A549 (cell line): ENCODE measurements around the gene CTNND1. TPM values are rescaled to one million over a fixed set of nuclear protein-coding genes. Genes with fewer than 3 reads are reported as not detected.
"Not testable (repeated sequence)": the region's sequence is repeated elsewhere in the genome, so short reads cannot be mapped to it uniquely, and the experiment has no call there.

Experiments
- ATAC-seq, 2 experiments: fragments of 200-7000 bp in 1 of 2; fragments of >200 bp in 1 of 2; cut with Nextera tagmentation in 1 of 2; cut with Tn5 transposase in 1 of 2; 3 replicates each; pipeline versions ENCODE4 v1.8.0 to v1.9.1; 2018 to 2020; ENCODE audit warnings: mild to moderate bottlenecking in 1 of 2, moderate library complexity in 1 of 2
- CTCF ChIA-PET: fragments of 300-600 bp; sonication (Branson Sonifier 250); formaldehyde crosslinking; extraction: SDS; loops from one replicate; lab custom pipeline; 2021; ENCODE audit warnings: antibody characterized with exemption, inconsistent platforms; lab: Yijun Ruan, JAX
- POLR2A ChIA-PET: fragments of 350-600 bp; formaldehyde crosslinking; extraction: SDS; loops from one replicate; lab custom pipeline; 2021; ENCODE audit warnings: antibody characterized with exemption, inconsistent platforms; lab: Yijun Ruan, JAX
- DNase-seq, 2 experiments: peaks; one replicate each; pipeline versions ENCODE4 v3.0.0 to v3.0.0-alpha.2; 2011 to 2016; ENCODE audit warnings: low read depth in 1 of 2, low spot score in 1 of 2
- FAIRE-seq: peaks from 2 replicates; lab custom pipeline; 2011; peaks lifted over from hg19 to GRCh38; lab: Jason Lieb, UNC
- H3K27ac ChIP-seq, 2 experiments: fragments of >200 bp; sonication (Bioruptor Twin); formaldehyde crosslinking; 3 replicates each; pipeline ENCODE4 v1.5.1; 2016 to 2017
- H3K4me1 ChIP-seq: fragments of >200 bp; sonication (Bioruptor Twin); formaldehyde crosslinking; 3 replicates; pipeline ENCODE4 v1.6.1; 2016
- H3K4me2 ChIP-seq: fragments of >200 bp; sonication (Bioruptor Twin); formaldehyde crosslinking; 3 replicates; pipeline ENCODE4 v1.6.1; 2016
- H3K4me3 ChIP-seq: fragments of >200 bp; sonication (Bioruptor Twin); formaldehyde crosslinking; 3 replicates; pipeline ENCODE4 v1.5.1; 2016
- H3K9me3 ChIP-seq: fragments of >200 bp; sonication (Bioruptor Twin); formaldehyde crosslinking; 3 replicates; pipeline ENCODE4 v1.6.1; 2016
- CEBPB ChIP-seq, 2 experiments: fragments of >200 bp in 1 of 2; sonication (Bioruptor Twin) in 1 of 2; formaldehyde crosslinking in 1 of 2; IDR thresholded peaks; 2 replicates each; pipeline ENCODE4 v1.6.1; 2012 to 2016
- CHD4 ChIP-seq: fragments of 200-600 bp; sonication (generic); IDR thresholded peaks from 2 replicates; pipeline ENCODE4 v1.6.1; 2016; ENCODE audit warnings: antibody characterized with exemption, mild to moderate bottlenecking, borderline replicate concordance
- EHF ChIP-seq: fragments of 250-450 bp; sonication (Bioruptor Pico); IDR thresholded peaks from 2 replicates; pipeline ENCODE4 v1.5.0; 2020; ENCODE audit warnings: mild to moderate bottlenecking
- EP300 ChIP-seq, 2 experiments: fragments of >200 bp; sonication (Bioruptor Twin); formaldehyde crosslinking; IDR thresholded peaks; 2 replicates in 1 of 2; 3 replicates in 1 of 2; pipeline ENCODE4 v1.6.1; 2016 to 2017
- HDAC2 ChIP-seq: fragments of 200-600 bp; sonication (generic); IDR thresholded peaks from 2 replicates; pipeline ENCODE4 v1.6.1; 2016
- HMGXB4 ChIP-seq: fragments of 250-450 bp; sonication (Bioruptor Pico); IDR thresholded peaks from 2 replicates; pipeline ENCODE4 v1.5.0; 2021; ENCODE audit warnings: mild to moderate bottlenecking, moderate library complexity, borderline replicate concordance
- HOXA7 ChIP-seq: fragments of 250-450 bp; sonication (Bioruptor Pico); IDR thresholded peaks from 2 replicates; pipeline ENCODE4 v1.5.0; 2020; ENCODE audit warnings: mild to moderate bottlenecking, moderate library complexity
- HOXB5 ChIP-seq: fragments of 250-450 bp; sonication (Bioruptor Pico); IDR thresholded peaks from 2 replicates; pipeline ENCODE4 v1.5.0; 2020; ENCODE audit warnings: mild to moderate bottlenecking, moderate library complexity
- KDM1A ChIP-seq: fragments of 200-600 bp; sonication (generic); IDR thresholded peaks from 2 replicates; pipeline ENCODE4 v1.6.1; 2016; ENCODE audit warnings: low read depth, mild to moderate bottlenecking
- MAFK ChIP-seq: fragments of 450-650 bp; IDR thresholded peaks from 2 replicates; pipeline ENCODE4 v1.6.1; 2014; ENCODE audit not compliant: partially characterized antibody
- NFE2L2 ChIP-seq: fragments of 150-350 bp; conservative IDR thresholded peaks from 2 replicates; pipeline ENCODE4 v1.6.1; 2014; ENCODE audit warnings: low read length
- PHF8 ChIP-seq: fragments of 200-600 bp; sonication (generic); IDR thresholded peaks from 2 replicates; pipeline ENCODE4 v1.6.1; 2016; ENCODE audit warnings: low read depth, mild to moderate bottlenecking, antibody characterized with exemption, moderate library complexity, borderline replicate concordance
- RARB ChIP-seq: fragments of 250-450 bp; sonication (Bioruptor Pico); IDR thresholded peaks from 2 replicates; pipeline ENCODE4 v1.8.0; 2021; ENCODE audit warnings: mild to moderate bottlenecking, moderate library complexity
- REST ChIP-seq: fragments of 200-600 bp; sonication (generic); IDR thresholded peaks from 2 replicates; pipeline ENCODE4 v1.6.1; 2016; ENCODE audit warnings: antibody characterized with exemption, mild to moderate bottlenecking, moderate library complexity
- RFX5 ChIP-seq: fragments of 450-650 bp; IDR thresholded peaks from 2 replicates; pipeline ENCODE4 v1.7.1; 2014; ENCODE audit warnings: antibody characterized with exemption, mild to moderate bottlenecking, moderate library complexity
- SREBF2 ChIP-seq: fragments of 450-650 bp; IDR thresholded peaks from 2 replicates; pipeline ENCODE4 v1.6.1; 2014; ENCODE audit warnings: mild to moderate bottlenecking, moderate library complexity
- TP53 ChIP-seq: fragments of 250-450 bp; sonication (Bioruptor Pico); IDR thresholded peaks from 2 replicates; pipeline ENCODE4 v1.5.0; 2021; ENCODE audit warnings: mild to moderate bottlenecking, moderate library complexity
- ZNF302 ChIP-seq: fragments of 250-450 bp; sonication (Bioruptor Pico); IDR thresholded peaks from 2 replicates; pipeline ENCODE4 v1.9.0; 2021; ENCODE audit warnings: inconsistent platforms, mild to moderate bottlenecking, moderate library complexity
- WGBS: methylation state at CpG from one replicate; pipeline ENCODE4 v1.1.6; 2017; ENCODE audit errors: missing lambda C conversion rate; 5-methylcytosine and 5-hydroxymethylcytosine counted together
- polyA plus RNA-seq, 4 experiments: library from polyadenylated mRNA; depleted of rRNA in 3 of 4; stranded (reverse); fragments of >200 nt; fragmentation: RNase III in 1 of 4; extraction: RNeasy Plus Mini Kit Qiagen cat#74134 plus additional on column Dnase treatment in 1 of 4; gene quantifications; 2 replicates in 3 of 4; 3 replicates in 1 of 4; pipeline ENCODE4 v1.2.3, GENCODE V29; 2011 to 2017
- TF ChIP-seq, protein P1 (sequence below): fragments of 450-650 bp; IDR thresholded peaks from 2 replicates; pipeline ENCODE4 v1.6.1; 2014; ENCODE audit warnings: antibody characterized with exemption
- TF ChIP-seq, protein P2 (sequence below): IDR thresholded peaks from 2 replicates; pipeline ENCODE4 v1.6.1; 2012
- TF ChIP-seq, protein P3 (sequence below): fragments of >200 bp; sonication (Bioruptor Twin); formaldehyde crosslinking; IDR thresholded peaks from 2 replicates; pipeline ENCODE4 v1.6.1; 2016

The CTNND1 gene
- polyA plus RNA-seq, 2 of the 4 experiments (the other 2 are of a cell fraction): 72.8 to 146 TPM

- no peaks in the 10 kb centered on the region for H3K4me1 ChIP-seq
- no peaks in the 10 kb centered on the region for H3K9me3 ChIP-seq
- TF ChIP-seq TP53 (CRISPR knock-in tag) (no peak), KDM1A (no peak), CHD4 (no peak), PHF8 (no peak), NFE2L2 (no peak), RARB (no peak), RFX5 (no peak), HOXA7 (CRISPR knock-in tag) (no peak)
- TF ChIP-seq, protein P1, sequence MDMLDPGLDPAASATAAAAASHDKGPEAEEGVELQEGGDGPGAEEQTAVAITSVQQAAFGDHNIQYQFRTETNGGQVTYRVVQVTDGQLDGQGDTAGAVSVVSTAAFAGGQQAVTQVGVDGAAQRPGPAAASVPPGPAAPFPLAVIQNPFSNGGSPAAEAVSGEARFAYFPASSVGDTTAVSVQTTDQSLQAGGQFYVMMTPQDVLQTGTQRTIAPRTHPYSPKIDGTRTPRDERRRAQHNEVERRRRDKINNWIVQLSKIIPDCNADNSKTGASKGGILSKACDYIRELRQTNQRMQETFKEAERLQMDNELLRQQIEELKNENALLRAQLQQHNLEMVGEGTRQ: no peak
- TF ChIP-seq, protein P2, sequence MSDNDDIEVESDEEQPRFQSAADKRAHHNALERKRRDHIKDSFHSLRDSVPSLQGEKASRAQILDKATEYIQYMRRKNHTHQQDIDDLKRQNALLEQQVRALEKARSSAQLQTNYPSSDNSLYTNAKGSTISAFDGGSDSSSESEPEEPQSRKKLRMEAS: no peak
- TF ChIP-seq, protein P3, sequence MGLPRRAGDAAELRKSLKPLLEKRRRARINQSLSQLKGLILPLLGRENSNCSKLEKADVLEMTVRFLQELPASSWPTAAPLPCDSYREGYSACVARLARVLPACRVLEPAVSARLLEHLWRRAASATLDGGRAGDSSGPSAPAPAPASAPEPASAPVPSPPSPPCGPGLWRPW: no peak
- DNase-seq: no peak
- ATAC-seq: no peak
- ChIA-PET CTCF (interaction anchor here (1.0 kb wide), 1 partner anchor 12 kb away, joined by 3 read pairs; no protein-coding TSS in a partner anchor), POLR2A (no interaction called here)
- H3K27ac ChIP-seq: no peak overlapping the region
- H3K4me2 ChIP-seq: no peak overlapping the region
- no peak overlapping the region for H3K4me3 ChIP-seq
- no peak for FAIRE-seq
- WGBS: 90% methylated on average over 1 of the region's 1 CpG
Observed at GRCh38 chr11:57834852-57835251, 73.2 kb downstream of the CTNND1 start.

GRCh38 chr11:57838609-57839008, 77.0 kb downstream of the CTNND1 start:
- FAIRE-seq, H3K27ac ChIP-seq, H3K9me3 ChIP-seq, H3K4me3 ChIP-seq, DNase-seq, CTCF ChIA-PET, POLR2A ChIA-PET, ATAC-seq, H3K4me1 ChIP-seq, H3K4me2 ChIP-seq: not testable (repeated sequence)
- WGBS: 10% methylated on average over 3 of the region's 3 CpGs

- TF ChIP-seq HOXA7 (CRISPR knock-in tag) (no peak), SREBF2 (no peak), CEBPB (IDR thresholded peaks at IDR 0.05) (no peak), MAFK (no peak), HDAC2 (no peak)
- no peak overlapping the region for H3K4me2 ChIP-seq
- POLR2A ChIA-PET: no interaction called here
- H3K4me1 ChIP-seq: no peaks in the 10 kb centered on the region
- no peaks in the 10 kb centered on the region for H3K9me3 ChIP-seq
- WGBS: 0% methylated on average over 1 of the region's 1 CpG
- DNase-seq: no peak
- no peak overlapping the region for H3K27ac ChIP-seq
- no peak for ATAC-seq
- CTCF ChIA-PET: no interaction called here
- FAIRE-seq: no peak
- no peak overlapping the region for H3K4me3 ChIP-seq
Observed at GRCh38 chr11:57842873-57843272, 81.3 kb downstream of the CTNND1 start.

DNA sequence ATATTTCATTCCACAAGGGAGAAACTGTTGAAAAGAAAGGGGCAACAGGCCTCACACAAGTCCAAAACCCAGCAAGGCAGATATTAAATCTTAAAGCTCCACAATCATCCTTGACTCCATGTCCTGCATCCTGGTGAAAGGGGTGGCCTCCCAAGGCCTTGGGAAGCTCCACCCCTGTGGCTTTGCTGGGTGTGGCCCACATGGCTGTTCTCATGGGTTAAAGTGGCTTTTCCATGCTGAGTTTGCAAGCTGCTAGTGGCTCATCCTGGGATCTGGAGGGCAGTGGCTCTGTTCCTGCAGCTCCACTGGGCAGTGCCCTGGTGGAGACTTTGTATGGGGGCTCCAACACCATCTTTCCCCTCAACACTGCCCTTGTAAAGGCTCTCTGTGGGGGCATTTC, 106.4 kb downstream of the CTNND1 start:
- ATAC-seq: no peak
- Histone ChIP-seq H3K4me3 (no peak overlapping the region), H3K4me2 (no peak overlapping the region), H3K27ac (no peak overlapping the region), H3K4me1 (no peaks in the 10 kb centered on the region), H3K9me3 (no peaks in the 10 kb centered on the region)
- DNase-seq: no peak
- ChIA-PET CTCF (no interaction called here), POLR2A (no interaction called here)
- no peak for FAIRE-seq
- TF ChIP-seq REST (no peak), EP300 (IDR thresholded peaks at IDR 0.05) (no peak), ZNF302 (CRISPR knock-in tag) (no peak), NFE2L2 (no peak), HOXA7 (CRISPR knock-in tag) (no peak), HMGXB4 (CRISPR knock-in tag) (no peak), EHF (no peak), HOXB5 (CRISPR knock-in tag) (no peak)
